H9 (cell line): ENCODE results near the gene GRIP1. TPM values are rescaled to one million over a fixed set of nuclear protein-coding genes. Genes with fewer than 3 reads are reported as not detected.

ENCODE experiments used
- DNase-seq: peaks from one replicate; pipeline ENCODE4 v3.0.0-alpha.2; 2017
- H2AFZ ChIP-seq: one replicate; pipeline ENCODE4 v1.6.1; 2013; ENCODE audit warnings: mild to moderate bottlenecking, low read length, control low read depth, moderate library complexity
- H2AK5ac ChIP-seq: 2 replicates; pipeline ENCODE4 v1.6.1; 2013; ENCODE audit warnings: low read length, control low read depth, mixed read lengths; ENCODE audit not compliant: insufficient read length
- H2BK120ac ChIP-seq: one replicate; pipeline ENCODE4 v1.6.1; 2013; ENCODE audit warnings: low read depth, mild to moderate bottlenecking, low read length, control low read depth, inconsistent platforms; ENCODE audit not compliant: poor library complexity, severe bottlenecking
- H2BK12ac ChIP-seq: 2 replicates; pipeline ENCODE4 v1.6.1; 2013; ENCODE audit warnings: low read length, control low read depth, mixed read lengths, low read depth; ENCODE audit not compliant: insufficient read length
- H2BK15ac ChIP-seq: 2 replicates; pipeline ENCODE4 v1.6.1; 2013; ENCODE audit warnings: low read depth, low read length, control low read depth
- H2BK20ac ChIP-seq: one replicate; pipeline ENCODE4 v1.6.1; 2013; ENCODE audit warnings: low read depth, mild to moderate bottlenecking, low read length, control low read depth, inconsistent platforms; ENCODE audit not compliant: poor library complexity, severe bottlenecking
- H2BK5ac ChIP-seq: 2 replicates; pipeline ENCODE4 v1.6.1; 2013; ENCODE audit warnings: low read length, control low read depth, mixed read lengths; ENCODE audit not compliant: insufficient read length
- H3K14ac ChIP-seq: 2 replicates; pipeline ENCODE4 v1.6.1; 2013; ENCODE audit warnings: low read length, control low read depth; ENCODE audit not compliant: insufficient read depth
- H3K18ac ChIP-seq: 2 replicates; pipeline ENCODE4 v1.6.1; 2013; ENCODE audit warnings: low read depth, mild to moderate bottlenecking, mixed read lengths, low read length, control low read depth; ENCODE audit not compliant: insufficient read length
- H3K23ac ChIP-seq: 2 replicates; pipeline ENCODE4 v1.6.1; 2013; ENCODE audit warnings: low read length, control low read depth, mixed read lengths, low read depth; ENCODE audit not compliant: insufficient read length
- H3K23me2 ChIP-seq: 2 replicates; pipeline ENCODE4 v1.6.1; 2013; ENCODE audit warnings: low read depth, mild to moderate bottlenecking, mixed read lengths, low read length, control low read depth; ENCODE audit not compliant: insufficient read length, poor library complexity, severe bottlenecking
- H3K27ac ChIP-seq: 2 replicates; pipeline ENCODE4 v1.5.1; 2013; ENCODE audit warnings: low read length, control low read depth, mixed read lengths, low read depth; ENCODE audit not compliant: insufficient read length
- H3K27me3 ChIP-seq: 2 replicates; pipeline ENCODE4 v1.6.1; 2013; ENCODE audit warnings: low read length, control low read depth, inconsistent platforms; ENCODE audit not compliant: insufficient read depth
- H3K4ac ChIP-seq: 2 replicates; pipeline ENCODE4 v1.6.1; 2013; ENCODE audit warnings: low read depth, mild to moderate bottlenecking, control low read depth, inconsistent platforms, low read length, moderate library complexity
- H3K4me1 ChIP-seq: 2 replicates; pipeline ENCODE4 v1.6.1; 2013; ENCODE audit warnings: low read length, control low read depth, inconsistent platforms; ENCODE audit not compliant: insufficient read depth
- H3K4me2 ChIP-seq: 2 replicates; pipeline ENCODE4 v1.6.1; 2013; ENCODE audit warnings: low read length, control low read depth, mixed read lengths; ENCODE audit not compliant: insufficient read length, insufficient read depth
- H3K56ac ChIP-seq: 2 replicates; pipeline ENCODE4 v1.6.1; 2013; ENCODE audit warnings: low read depth, mild to moderate bottlenecking, mixed read lengths, low read length, control low read depth; ENCODE audit not compliant: insufficient read length
- H3K79me1 ChIP-seq: 2 replicates; pipeline ENCODE4 v1.6.1; 2013; ENCODE audit warnings: low read depth, mild to moderate bottlenecking, moderate library complexity, low read length, control low read depth, inconsistent platforms; ENCODE audit not compliant: insufficient read depth, poor library complexity, severe bottlenecking
- H3K79me2 ChIP-seq: 2 replicates; pipeline ENCODE4 v1.6.1; 2013; ENCODE audit warnings: low read length, control low read depth, inconsistent platforms; ENCODE audit not compliant: insufficient read depth
- H3K9ac ChIP-seq: 2 replicates; pipeline ENCODE4 v1.6.1; 2013; ENCODE audit warnings: low read length, control low read depth, mixed read lengths; ENCODE audit not compliant: insufficient read length; ENCODE audit errors: extremely low read depth
- H3K9me3 ChIP-seq: one replicate; pipeline ENCODE4 v1.6.1; 2013; ENCODE audit warnings: low read depth, low read length, inconsistent platforms; ENCODE audit not compliant: control insufficient read depth
- H3T11ph ChIP-seq: one replicate; pipeline ENCODE4 v1.6.1; 2013; ENCODE audit warnings: mild to moderate bottlenecking, low read length, control low read depth, inconsistent platforms
- H4K20me1 ChIP-seq: one replicate; pipeline ENCODE4 v1.6.1; 2013; ENCODE audit not compliant: control insufficient read depth, insufficient read length, insufficient read depth
- H4K5ac ChIP-seq: 2 replicates; pipeline ENCODE4 v1.6.1; 2013; ENCODE audit warnings: low read depth, mild to moderate bottlenecking, mixed read lengths, low read length, control low read depth; ENCODE audit not compliant: insufficient read length
- H4K8ac ChIP-seq: replicated peaks from 2 replicates; pipeline ENCODE4 v1.6.1; 2013; ENCODE audit warnings: low read length, control low read depth, mixed read lengths, low read depth; ENCODE audit not compliant: insufficient read length
- H4K91ac ChIP-seq: 2 replicates; pipeline ENCODE4 v1.6.1; 2013; ENCODE audit warnings: low read depth, mild to moderate bottlenecking, moderate library complexity, mixed read lengths, low read length, control low read depth; ENCODE audit not compliant: insufficient read length
- H3K27ac Mint-ChIP-seq, 3 experiments: 2 replicates in 2 of 3; 3 replicates in 1 of 3; pipeline ENCODE4 v1.8.0; 2020 to 2021; ENCODE audit warnings: mixed read lengths in 3 of 3, mild to moderate bottlenecking in 1 of 3, moderate library complexity in 1 of 3
- H3K27me3 Mint-ChIP-seq: 2 replicates; pipeline ENCODE4 v1.8.0; 2021; ENCODE audit warnings: low read depth, mild to moderate bottlenecking, moderate library complexity, mixed read lengths
- H3K36me3 Mint-ChIP-seq, 3 experiments: 2 replicates in 2 of 3; 3 replicates in 1 of 3; pipeline ENCODE4 v1.8.0; 2020 to 2021; ENCODE audit warnings: low read depth in 3 of 3, mixed read lengths in 3 of 3; ENCODE audit not compliant: insufficient read depth in 1 of 3
- H3K4me1 Mint-ChIP-seq, 2 experiments: 2 replicates each; pipeline ENCODE4 v1.8.0; 2020; ENCODE audit warnings: mixed read lengths in 2 of 2
- H3K4me3 Mint-ChIP-seq, 2 experiments: 2 replicates in 1 of 2; 3 replicates in 1 of 2; pipeline ENCODE4 v1.8.0; 2020 to 2021; ENCODE audit warnings: mild to moderate bottlenecking in 2 of 2, mixed read lengths in 2 of 2, moderate library complexity in 1 of 2
- H3K9me3 Mint-ChIP-seq, 2 experiments: 2 replicates in 1 of 2; 3 replicates in 1 of 2; pipeline ENCODE4 v1.8.0; 2020; ENCODE audit warnings: mild to moderate bottlenecking in 2 of 2, mixed read lengths in 2 of 2, moderate library complexity in 1 of 2
- WGBS: extraction: QIAGEN DNeasy Blood & Tissue Kit; methylation state at CpG from one replicate; pipeline ENCODE4 v1.1.7; 2013; ENCODE audit warnings: missing lambda C conversion rate, low lambda C conversion rate, mixed read lengths; ENCODE audit not compliant: insufficient read length; ENCODE audit errors: extremely low coverage; 5-methylcytosine and 5-hydroxymethylcytosine counted together
- total RNA-seq: library from RNA; stranded (reverse); gene quantifications from 2 replicates; pipeline ENCODE4 v1.2.1, GENCODE V29; 2021
- TF ChIP-seq, protein P1 (sequence below): fragments of 200-600 bp; sonication (generic); conservative IDR thresholded peaks from 3 replicates; pipeline ENCODE4 v1.8.0; 2021; ENCODE audit warnings: antibody characterized with exemption, mild to moderate bottlenecking

Gene GRIP1
- total RNA-seq, 1 experiment from 2014 or later, result 19.5 TPM

DNA sequence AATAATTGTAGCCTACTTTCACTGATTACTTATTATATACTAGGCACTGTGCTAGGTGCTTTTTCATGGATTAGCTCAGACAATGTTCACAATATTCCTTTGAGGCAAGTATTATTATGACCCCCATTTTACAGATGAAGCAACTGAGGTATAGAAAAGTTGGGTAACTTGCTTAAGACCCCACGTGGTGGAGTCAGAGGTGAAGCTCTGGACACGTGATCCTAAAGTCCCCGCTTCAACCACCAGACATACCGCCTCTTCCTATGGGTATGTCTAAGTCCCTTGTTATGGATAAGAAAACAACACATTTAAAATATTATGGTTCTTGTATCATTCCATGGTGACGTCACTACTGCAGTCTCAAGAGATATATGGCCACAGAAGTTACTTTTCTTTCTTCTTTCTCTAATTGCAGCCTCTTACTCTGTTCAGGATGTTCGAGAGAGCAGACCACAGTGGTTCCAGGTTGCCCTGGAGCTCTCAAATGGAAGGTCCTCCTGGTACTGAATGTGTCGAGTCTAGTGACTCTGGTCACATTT, 218.9 kb downstream of the GRIP1 start:
- Histone ChIP-seq H4K8ac (no peak overlapping the region), H4K91ac (no peak overlapping the region), H3K23ac (no peak overlapping the region), H3K27ac (no peak overlapping the region), H3K4ac (no peak overlapping the region), H2BK20ac (no peak overlapping the region), H3K9me3 (no peaks in the 10 kb centered on the region), H3K79me2 (no peaks in the 10 kb centered on the region), H3K4me2 (no peak overlapping the region), H3K9ac (no peak overlapping the region), H4K5ac (no peak overlapping the region), H2AK5ac (no peak overlapping the region), H3K23me2 (no peaks in the 10 kb centered on the region), H2AFZ (no peak overlapping the region), H3T11ph (no peak overlapping the region), H3K79me1 (no peaks in the 10 kb centered on the region), H3K4me1 (no peaks in the 10 kb centered on the region), H3K56ac (no peak overlapping the region), H3K14ac (no peak overlapping the region), H3K18ac (no peak overlapping the region), H2BK5ac (no peak overlapping the region), H3K27me3 (no peaks in the 10 kb centered on the region), H4K20me1 (no peaks in the 10 kb centered on the region), H2BK120ac (no peak overlapping the region), H2BK12ac (no peak overlapping the region), H2BK15ac (no peak overlapping the region)
- Mint-ChIP-seq H3K9me3 (no peaks in the 10 kb centered on the region), H3K4me3 (no peak overlapping the region), H3K4me1 (peaks cover 0 to 3% of the 10 kb centered on the region in 2 experiments; a peak in 1 of 4 replicates), H3K36me3 (no peaks in the 10 kb centered on the region), H3K27ac (no peak overlapping the region), H3K27me3 (no peaks in the 10 kb centered on the region)
- DNase-seq, result no peak
- TF ChIP-seq, protein P1, sequence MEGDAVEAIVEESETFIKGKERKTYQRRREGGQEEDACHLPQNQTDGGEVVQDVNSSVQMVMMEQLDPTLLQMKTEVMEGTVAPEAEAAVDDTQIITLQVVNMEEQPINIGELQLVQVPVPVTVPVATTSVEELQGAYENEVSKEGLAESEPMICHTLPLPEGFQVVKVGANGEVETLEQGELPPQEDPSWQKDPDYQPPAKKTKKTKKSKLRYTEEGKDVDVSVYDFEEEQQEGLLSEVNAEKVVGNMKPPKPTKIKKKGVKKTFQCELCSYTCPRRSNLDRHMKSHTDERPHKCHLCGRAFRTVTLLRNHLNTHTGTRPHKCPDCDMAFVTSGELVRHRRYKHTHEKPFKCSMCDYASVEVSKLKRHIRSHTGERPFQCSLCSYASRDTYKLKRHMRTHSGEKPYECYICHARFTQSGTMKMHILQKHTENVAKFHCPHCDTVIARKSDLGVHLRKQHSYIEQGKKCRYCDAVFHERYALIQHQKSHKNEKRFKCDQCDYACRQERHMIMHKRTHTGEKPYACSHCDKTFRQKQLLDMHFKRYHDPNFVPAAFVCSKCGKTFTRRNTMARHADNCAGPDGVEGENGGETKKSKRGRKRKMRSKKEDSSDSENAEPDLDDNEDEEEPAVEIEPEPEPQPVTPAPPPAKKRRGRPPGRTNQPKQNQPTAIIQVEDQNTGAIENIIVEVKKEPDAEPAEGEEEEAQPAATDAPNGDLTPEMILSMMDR, result no peak
- no CpG with 5 or more reads among the region's 7 CpGs for WGBS
